NCI-H510A treated with DMSO at 0.1 percent for 48 hours (cell line): Measurements from ENCODE around the gene VKORC1L1.
"Not testable (repeated sequence)": the region's sequence is repeated elsewhere in the genome, so short reads cannot be mapped to it uniquely, and the experiment has no call there.

Source experiments
- DNase-seq: peaks from one replicate; lab custom pipeline; 2025; lab: John Stamatoyannopoulos, UW

VKORC1L1 gene

GRCh38 chr7:65938336-65938895 lies 65.5 kb downstream of the VKORC1L1 start:
- DNase-seq: no peak

DNA sequence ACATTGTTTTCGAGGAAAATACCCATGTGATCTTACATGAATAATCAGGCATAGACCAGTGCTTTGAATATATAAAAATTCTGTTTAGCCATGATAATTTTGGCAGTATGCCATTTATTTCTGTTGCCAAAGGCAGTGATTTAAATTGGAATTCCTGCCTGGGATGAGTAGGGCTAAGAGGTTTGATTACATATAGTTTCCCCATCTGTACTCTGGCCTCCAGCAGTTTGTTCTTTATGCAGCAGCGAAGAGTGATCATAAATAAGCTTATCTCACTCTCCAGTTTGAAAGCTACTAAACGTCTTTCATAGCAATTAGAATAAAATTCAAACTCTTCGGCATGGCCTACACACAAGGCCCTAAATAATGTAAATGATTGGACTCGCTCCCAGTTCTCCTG lies 72.9 kb downstream of the VKORC1L1 start:
- not testable (repeated sequence) for DNase-seq

DNA sequence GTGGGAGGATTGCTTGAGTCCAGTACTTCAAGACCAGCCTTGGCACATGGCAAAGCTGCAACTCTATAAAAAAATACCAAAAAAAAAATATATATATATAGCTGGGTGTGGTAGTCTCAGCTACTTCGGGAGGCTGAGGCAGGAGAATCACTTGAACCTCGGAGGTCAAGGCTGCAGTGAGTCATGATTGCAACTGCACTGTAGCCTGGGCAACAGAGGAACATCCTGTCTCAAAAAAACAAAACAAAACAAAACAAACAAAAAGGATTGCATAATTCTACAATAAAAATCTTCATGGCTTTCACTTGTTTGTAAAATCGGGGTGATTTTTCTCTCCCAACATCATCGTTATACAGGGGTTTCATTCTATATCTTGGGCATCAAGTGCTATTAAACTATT lies 74.0 kb downstream of the VKORC1L1 start:
- DNase-seq: no peak

DNA sequence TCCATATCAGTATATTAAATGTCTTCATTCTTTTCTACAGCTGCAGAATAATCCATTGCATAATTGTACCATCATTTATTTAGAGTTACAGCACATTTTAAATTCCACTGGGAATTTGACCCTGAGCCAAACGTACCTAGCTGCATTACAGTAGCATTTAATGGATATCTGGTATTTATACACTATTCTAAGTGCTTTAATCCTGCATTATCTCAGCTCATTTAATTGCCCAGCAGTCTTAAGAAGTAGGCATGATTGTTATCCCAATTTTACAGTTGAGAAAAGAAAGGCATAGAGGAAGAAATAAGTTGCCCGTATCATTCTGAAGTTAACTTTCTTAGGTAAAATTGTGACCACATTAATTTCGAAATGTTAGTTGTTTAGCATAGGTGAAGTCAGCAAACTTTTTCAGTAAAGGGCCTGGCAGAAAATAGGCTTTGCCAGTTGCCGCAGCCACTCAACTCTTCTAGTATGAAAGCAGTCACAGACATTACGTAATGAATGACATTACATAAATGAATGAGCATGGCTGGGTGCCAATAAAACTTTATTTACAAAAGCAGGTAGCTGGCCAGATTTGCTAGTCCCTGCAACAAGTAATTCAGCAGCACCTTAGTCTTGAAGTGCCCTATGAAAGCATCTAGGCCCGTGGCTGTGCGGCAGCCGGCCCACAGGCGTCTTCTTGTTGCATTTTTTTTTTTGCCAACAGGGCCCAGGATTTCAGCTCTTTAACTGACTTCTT lies 79.1 kb downstream of the VKORC1L1 start:
- DNase-seq: peak; percentile 4

DNA sequence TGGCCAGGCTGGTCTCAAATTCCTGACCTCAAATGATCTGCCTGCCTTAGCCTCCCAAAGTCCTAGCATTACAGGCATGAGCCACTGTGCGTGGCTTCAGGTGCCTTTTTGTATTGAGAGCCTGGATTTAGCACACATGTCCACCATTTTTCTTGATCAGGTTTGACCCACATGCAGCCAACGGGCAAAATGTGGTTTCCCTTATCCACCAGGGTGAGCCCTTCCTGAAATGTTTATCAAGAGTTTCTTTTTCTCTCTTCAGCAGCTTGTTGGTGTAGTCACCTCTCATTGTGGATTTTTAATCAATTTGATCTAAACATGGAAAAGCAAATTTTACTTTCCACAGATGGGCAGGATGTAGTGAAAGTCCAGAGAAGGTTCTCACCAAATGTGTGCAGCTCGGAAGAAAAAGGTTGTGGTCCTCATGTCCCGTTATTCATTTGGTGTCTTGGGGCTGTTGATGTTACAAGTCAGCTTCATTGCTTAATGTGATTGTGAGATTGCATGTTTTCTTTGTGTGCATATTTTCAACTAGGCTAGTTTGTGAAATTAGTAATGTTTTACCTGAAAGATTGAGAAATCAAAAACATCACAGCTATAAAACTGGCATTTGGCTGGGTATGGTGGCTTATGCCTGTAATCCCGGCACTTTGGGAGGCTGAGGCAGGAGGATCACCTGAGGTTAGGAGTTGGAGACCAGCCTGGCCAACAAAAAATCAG lies 80.3 kb downstream of the VKORC1L1 start:
- DNase-seq: no peak

DNA sequence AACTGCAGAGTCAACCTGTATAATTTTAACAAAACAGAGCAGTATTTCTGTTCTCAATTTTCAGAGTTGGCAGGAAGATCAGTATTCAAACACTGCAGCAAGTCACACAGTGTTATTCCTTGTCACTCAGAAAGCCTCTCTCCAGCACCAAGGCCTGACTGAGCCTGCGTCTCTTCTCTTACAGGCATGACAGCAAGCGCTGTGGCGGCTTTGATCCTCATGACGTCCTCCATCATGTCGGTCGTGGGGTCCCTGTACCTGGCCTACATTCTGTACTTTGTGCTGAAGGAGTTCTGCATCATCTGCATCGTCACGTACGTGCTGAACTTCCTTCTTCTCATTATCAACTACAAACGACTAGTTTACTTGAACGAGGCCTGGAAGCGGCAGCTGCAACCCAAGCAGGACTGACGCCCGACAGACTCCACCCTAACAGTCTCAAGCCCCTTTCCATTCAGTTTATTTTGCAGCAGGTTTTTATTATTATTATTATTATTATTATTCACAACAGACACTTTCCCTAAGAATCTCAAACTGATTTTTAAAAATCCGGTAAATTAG lies 81.1 kb downstream of the VKORC1L1 start:
- no peak for DNase-seq

DNA sequence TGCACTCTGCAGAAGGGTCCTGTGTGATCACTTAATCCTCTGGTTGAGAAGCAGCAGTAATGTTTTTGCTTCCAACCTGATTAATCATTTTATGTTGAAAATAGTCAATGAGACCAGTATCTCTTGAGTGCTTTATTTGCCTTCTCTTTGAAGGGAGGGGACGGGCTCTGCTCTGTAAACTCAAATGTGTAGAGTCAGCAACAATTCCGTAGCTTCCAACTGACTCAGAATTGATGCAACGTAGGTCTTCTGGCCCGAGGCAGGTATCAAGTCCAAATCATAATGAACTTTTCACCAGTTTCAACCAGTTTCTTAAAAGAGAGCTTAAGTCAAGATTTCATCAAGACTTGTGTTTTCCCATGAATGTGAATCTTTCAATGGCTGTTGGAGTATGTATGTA lies 82.8 kb downstream of the VKORC1L1 start:
- no peak for DNase-seq

DNA sequence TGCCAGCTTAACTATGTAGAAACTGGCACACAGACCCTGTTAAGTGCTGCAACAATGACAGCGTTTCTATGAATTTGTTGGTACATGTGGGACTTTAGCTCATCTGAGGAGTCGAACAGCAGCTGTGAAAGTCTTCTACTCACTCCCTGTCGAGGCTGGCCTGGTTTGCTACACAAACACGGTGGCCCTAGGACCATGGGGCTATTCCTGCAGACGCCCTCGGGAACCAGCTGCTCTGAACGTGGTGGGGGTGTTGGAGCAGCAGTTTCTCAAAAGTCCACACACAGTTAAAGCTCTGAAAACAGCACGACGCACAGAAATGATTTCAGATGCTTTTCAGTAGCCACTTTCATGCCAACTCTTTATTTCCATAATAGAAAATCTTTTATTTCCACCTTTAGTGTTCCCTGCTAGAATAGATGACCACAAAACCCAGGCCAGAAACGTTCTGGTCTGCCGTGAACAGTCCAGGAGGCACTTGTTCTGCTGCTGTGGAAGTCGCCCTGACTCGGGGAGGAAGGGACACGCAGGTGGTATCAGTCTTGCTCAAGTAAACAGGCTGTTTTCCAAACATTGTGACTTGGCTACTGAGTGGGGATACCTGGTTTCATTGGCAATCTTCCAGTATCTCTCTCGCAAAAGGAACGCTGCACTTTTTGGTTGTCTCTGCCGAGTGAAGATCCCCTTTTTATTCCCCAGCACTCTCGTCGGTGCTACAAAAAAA lies 87.6 kb downstream of the VKORC1L1 start:
- no peak for DNase-seq

DNA sequence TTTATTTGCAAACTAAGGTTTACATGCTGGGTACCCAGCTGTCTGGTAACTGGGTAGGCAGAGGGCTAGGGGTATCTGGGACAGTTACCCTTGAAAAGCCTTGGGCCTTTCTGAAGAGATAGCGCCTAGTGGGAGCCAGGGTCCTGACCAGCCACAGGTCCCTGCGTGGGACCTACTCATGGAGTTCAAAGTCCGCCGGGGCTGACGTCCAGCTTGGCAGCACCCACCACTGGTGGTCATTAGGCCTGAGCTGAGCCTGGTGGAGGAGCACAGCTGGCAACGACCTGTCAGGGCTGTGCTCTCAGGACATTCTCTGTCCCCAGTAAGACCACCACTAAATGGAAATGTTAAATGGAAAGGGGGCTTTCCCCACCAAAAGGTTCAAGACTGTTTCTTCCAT lies 89.2 kb downstream of the VKORC1L1 start:
- no peak for DNase-seq

DNA sequence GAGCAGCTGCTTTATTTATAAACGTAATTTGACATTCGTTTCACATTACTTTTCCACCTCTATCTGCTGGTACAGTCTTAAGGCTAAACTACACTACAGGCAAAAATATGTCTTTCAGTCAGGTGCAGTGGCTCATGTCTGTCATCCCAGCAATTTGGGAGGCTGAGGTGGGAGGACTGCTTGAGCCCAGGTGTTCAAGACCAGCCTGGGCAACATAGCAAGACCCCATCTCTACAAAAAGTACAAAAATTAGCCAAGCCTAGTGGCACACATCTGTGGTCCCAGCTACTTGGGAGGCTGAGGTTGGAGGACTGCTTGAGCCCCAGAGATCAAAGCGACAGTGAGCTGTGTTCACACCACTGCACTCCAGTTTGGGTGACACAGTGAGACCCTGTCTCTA lies 91.8 kb downstream of the VKORC1L1 start:
- DNase-seq: not testable (repeated sequence)

DNA sequence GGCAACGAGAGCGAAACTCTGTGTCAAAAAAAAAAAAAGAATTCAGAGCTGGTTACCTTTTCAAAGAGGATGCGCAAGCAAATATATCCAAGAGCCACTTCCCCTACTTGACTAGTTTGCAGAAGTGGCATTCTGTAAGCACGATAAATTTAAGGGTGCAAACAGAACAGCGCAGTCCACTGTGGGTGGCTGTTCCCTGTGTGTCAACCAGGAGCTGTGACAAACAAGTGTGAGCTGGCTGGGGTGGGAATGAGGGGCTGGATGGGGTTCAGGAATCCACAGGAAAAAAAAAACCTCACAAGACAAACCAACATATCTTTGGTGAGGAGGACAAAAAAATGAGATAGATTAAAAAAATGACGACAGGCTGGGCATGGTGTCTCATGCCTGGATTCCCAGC lies 93.3 kb downstream of the VKORC1L1 start:
- no peak for DNase-seq

GRCh38 chr7:65967361-65968155 lies 94.7 kb downstream of the VKORC1L1 start:
- no peak for DNase-seq

DNA sequence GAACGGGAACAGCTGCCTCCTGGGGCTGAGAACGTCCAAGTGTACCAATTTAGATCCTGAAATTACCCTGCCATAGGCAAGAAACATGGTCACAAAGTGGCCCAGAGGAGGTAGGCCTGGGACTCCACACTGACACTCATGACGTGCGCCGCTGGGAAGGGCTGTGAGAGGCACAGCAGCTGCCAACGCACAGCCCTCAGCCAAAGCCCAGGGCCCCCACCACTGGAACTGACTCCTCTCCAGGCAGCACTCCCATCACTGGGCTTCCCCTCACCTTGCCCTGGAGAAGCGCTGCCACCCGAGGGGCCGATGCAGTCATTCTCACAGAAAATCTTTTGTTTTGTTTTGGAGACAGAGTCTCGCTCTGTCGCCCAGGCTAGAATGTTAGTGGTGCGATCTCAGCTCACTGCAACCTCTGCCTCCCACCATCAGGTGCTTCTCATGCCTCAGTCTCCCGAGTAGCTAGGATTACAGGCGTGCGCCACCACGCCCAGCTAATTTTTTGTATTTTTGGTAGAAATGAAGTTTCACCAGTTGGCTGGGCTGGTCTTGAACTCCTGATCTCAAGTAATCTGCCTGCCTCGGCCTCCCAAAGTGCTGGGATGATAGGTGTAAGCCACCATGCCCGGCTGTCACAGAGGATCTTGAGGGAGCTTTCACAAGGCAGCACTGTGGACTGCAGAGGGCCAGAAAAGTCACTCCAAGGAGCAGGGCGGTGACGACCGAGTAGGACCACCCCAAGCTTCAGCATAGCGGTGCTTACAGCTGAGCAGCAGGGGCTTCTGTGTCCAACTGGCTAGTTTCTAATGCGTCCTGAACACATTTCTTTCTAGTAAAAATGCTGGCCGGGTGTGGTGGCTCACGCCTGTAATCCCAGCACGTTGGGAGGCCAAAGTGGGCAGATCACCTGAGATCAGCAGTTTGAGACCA lies 95.6 kb downstream of the VKORC1L1 start:
- DNase-seq: no peak

- DNase-seq: no peak
Measured at GRCh38 chr7:65971021-65971420, 98.1 kb downstream of the VKORC1L1 start.

DNA sequence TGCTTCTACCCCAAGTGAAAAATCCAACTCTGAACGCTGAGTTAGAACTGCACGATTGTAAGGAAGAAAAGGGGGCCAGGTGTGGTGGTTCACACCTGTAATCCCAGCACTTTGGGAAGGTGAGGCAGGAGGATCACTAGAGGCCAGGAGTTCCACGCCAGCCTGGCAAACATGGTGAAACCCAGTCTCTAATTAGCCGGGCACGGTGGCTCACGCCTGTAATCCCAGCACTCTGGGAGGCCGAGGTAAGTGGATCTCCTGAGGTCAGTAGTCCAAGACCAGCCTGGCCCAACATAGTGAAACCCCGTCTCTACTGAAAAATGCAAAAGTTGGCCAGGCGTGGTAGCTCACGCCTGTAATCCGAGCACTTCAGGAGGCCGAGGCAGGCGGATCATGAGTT lies 100.1 kb downstream of the VKORC1L1 start:
- DNase-seq: no peak

- DNase-seq: no peak
Measured at GRCh38 chr7:65974191-65974801, 101.4 kb downstream of the VKORC1L1 start.

DNA sequence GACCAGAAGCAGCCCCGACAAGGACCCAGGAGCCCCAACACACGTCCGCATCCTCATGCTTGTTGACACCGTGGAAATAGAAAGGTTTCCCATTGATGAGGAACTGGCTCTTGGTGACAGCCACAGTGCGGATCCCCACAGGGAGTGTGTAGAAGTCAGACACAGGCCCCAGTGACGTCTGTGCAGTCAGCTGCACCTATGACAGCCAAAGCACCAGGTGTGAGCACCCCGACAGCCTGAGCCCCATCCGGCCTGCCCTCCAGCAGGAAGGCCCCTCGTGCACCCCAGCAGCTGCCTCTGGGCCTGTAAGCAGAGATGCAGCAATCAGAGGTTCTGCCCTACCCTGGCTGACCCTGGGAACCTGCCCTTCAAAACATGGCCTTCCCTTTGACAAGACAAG lies 102.0 kb downstream of the VKORC1L1 start:
- no peak for DNase-seq

GRCh38 chr7:65975814-65976445 lies 103.1 kb downstream of the VKORC1L1 start:
- DNase-seq: no peak

DNA sequence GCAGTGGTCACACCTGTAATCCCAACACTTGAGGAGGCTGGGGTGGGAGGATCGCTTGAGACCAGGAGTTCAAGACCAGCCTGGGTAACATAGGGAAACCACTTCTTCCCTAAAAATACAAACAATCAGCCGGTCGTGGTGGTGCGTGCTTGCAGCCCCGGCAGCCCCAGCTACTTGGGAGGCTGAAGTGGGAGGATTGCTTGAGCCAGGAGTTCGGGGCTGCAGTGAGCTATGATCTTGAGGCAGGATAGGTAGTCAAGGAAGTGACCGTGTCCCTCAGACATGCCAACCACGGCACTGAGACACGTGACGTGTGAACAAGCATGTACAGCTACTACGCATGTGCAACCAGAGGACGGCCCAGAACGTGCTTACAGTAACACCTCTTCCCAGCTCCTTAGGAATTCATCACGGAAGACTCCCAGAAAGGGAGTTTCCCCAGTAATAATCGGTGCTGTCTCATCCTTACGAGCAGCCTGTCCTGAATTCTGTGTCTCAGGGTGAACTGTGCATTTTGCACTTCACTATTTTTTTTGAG lies 103.9 kb downstream of the VKORC1L1 start:
- DNase-seq: no peak
